ENCODE measurements around the gene C5AR1. TPM values are rescaled to one million over a fixed set of nuclear protein-coding genes. Genes with fewer than 3 reads are reported as not detected.

Gene C5AR1
- total RNA-seq, 4 donors from 2014 or later = 5.0 to 34.5 (median 12.7) TPM

GRCh38 chr19:47370045-47370611 is 60.5 kb downstream of the C5AR1 start:
- peaks cover 0 to 95% (median 28%) of the 10 kb centered on the region in 3 donors for H3K36me3 ChIP-seq
- no peak overlapping the region for H3K4me3 ChIP-seq
- H3K4me1 ChIP-seq = no peaks in the 10 kb centered on the region
- DNase-seq (ENCODE audit: low spot score in 2 of 2) = no peak
- no peaks in the 10 kb centered on the region for H3K9me3 ChIP-seq
- 66 to 78% methylated on average over 10 of the region's 10 CpGs for WGBS, 2 donors
- no peaks in the 10 kb centered on the region for H3K27me3 ChIP-seq
- no peak overlapping the region for H3K27ac ChIP-seq
- TF ChIP-seq EP300 (IDR thresholded peaks at IDR 0.05) (no peak), POLR2A (IDR thresholded peaks at IDR 0.05) (no peak)
- TF ChIP-seq, protein P1, sequence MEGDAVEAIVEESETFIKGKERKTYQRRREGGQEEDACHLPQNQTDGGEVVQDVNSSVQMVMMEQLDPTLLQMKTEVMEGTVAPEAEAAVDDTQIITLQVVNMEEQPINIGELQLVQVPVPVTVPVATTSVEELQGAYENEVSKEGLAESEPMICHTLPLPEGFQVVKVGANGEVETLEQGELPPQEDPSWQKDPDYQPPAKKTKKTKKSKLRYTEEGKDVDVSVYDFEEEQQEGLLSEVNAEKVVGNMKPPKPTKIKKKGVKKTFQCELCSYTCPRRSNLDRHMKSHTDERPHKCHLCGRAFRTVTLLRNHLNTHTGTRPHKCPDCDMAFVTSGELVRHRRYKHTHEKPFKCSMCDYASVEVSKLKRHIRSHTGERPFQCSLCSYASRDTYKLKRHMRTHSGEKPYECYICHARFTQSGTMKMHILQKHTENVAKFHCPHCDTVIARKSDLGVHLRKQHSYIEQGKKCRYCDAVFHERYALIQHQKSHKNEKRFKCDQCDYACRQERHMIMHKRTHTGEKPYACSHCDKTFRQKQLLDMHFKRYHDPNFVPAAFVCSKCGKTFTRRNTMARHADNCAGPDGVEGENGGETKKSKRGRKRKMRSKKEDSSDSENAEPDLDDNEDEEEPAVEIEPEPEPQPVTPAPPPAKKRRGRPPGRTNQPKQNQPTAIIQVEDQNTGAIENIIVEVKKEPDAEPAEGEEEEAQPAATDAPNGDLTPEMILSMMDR (IDR thresholded peaks at IDR 0.05) = no peak

DNA sequence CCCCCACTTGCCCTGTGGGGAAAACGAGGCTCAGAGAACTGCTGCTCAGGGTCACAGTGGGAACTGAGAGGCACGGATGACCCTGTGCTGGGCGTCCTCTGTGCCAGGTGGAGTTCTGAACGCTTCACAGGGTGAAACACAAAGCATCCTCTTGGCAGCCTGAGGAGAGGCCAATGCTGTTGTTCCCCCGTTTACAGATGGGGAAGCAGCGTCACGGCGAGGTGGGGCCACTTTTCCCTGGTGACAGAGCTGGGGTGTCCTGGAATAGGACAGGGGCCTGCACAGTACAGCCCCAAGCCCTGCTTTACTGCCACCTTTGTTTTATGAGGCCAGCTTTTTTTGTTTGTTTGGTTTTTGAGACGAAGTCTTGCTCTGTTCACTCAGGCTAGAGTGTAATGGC is 61.6 kb downstream of the C5AR1 start:
- no peaks in the 10 kb centered on the region for H3K4me1 ChIP-seq
- 91 to 92% methylated on average over 7 to 8 of the region's 9 CpGs for WGBS, 2 donors

More for the DNA sequence above, 61.6 kb downstream of the C5AR1 start:
- TF ChIP-seq EP300 (IDR thresholded peaks at IDR 0.05) = no peak
- no peaks in the 10 kb centered on the region for H3K27me3 ChIP-seq
- DNase-seq (ENCODE audit: low spot score in 2 of 2) = no peak
- H3K4me3 ChIP-seq = no peak overlapping the region
- no peak overlapping the region for H3K27ac ChIP-seq
- H3K36me3 ChIP-seq = peaks cover 1 to 95% (median 37%) of the 10 kb centered on the region in 3 donors
- H3K9me3 ChIP-seq = no peaks in the 10 kb centered on the region

Other genes starting within 250 kb of the C5AR1 start
- gene ZC3H4, start 196.1 kb upstream of the C5AR1 start, total RNA-seq = 10 to 100 TPM; 25.5 to 40.4 (median 34.2) TPM
- gene SAE1, start 179.0 kb upstream of the C5AR1 start, total RNA-seq = 10 to 100 TPM; 37.9 to 66.9 (median 50.8) TPM
- 10 to 100 TPM in 1 of 4 donors, 1 to 10 TPM in 3; 2.8 to 11.0 (median 6.3) TPM for gene BBC3, start 78.7 kb upstream of the C5AR1 start, total RNA-seq
- 10 to 100 TPM; 23.8 to 39.0 (median 32.7) TPM for gene CCDC9, start 53.3 kb upstream of the C5AR1 start, total RNA-seq
- gene INAFM1, start 35.0 kb upstream of the C5AR1 start, total RNA-seq = 10 to 100 TPM in 3 of 4 donors, 1 to 10 TPM in 1; 9.6 to 33.9 (median 25.4) TPM
- 10 to 100 TPM in 1 of 4 donors, 1 to 10 TPM in 3; 1.5 to 11.0 (median 4.7) TPM for gene C5AR2, start 22.3 kb downstream of the C5AR1 start, total RNA-seq
- gene DHX34, start 39.5 kb downstream of the C5AR1 start, total RNA-seq = 10 to 100 TPM; 12.4 to 43.8 (median 13.9) TPM
- gene MEIS3, start 109.7 kb downstream of the C5AR1 start, total RNA-seq = 10 to 100 TPM; 11.5 to 30.8 (median 16.8) TPM
- not detected for gene SLC8A2, start 162.0 kb downstream of the C5AR1 start, total RNA-seq
- gene KPTN, start 174.4 kb downstream of the C5AR1 start, total RNA-seq = 10 to 100 TPM in 1 of 4 donors, 1 to 10 TPM in 3; 3.1 to 10.8 (median 8.2) TPM
- gene NAPA, start 205.2 kb downstream of the C5AR1 start, total RNA-seq = 100 to 1,000 TPM; 130 to 152 (median 138) TPM